Measurements from ENCODE around the gene PNPLA6.
A peak's percentile ranks its signal among the peaks of the same experiment; 100 is the strongest.
"Not testable (repeated sequence)": the region's sequence is repeated elsewhere in the genome, so short reads cannot be mapped to it uniquely, and the experiment has no call there.

PNPLA6 gene

GRCh38 chr19:7535998-7536695 is 630 bp downstream of the PNPLA6 start:
- H3K9me3 ChIP-seq (ENCODE audit: control insufficient read depth in 1 of 2, low read length in 2 of 2): no peaks in the 10 kb centered on the region
- peak overlapping the region; percentile 81 to 89 for H3K4me3 ChIP-seq (ENCODE audit: low read depth in 1 of 2, low read length in 2 of 2)
- H3K36me3 ChIP-seq (ENCODE audit: control insufficient read depth in 1 of 2, insufficient read depth in 2 of 2, low read length in 2 of 2): peaks cover 6 to 22% of the 10 kb centered on the region in 2 donors
- H3K27me3 ChIP-seq (ENCODE audit: low read depth, low read length): no peaks in the 10 kb centered on the region
- peak overlapping the region; percentile 79 for H3K27ac ChIP-seq (ENCODE audit: low read length)
- H3K4me1 ChIP-seq (ENCODE audit: control insufficient read depth in 1 of 2, insufficient read depth in 2 of 2, low read length in 2 of 2): peaks cover 7 to 9% of the 10 kb centered on the region in 2 donors

- peaks cover 20 to 48% of the 10 kb centered on the region in 2 donors for H3K36me3 ChIP-seq (ENCODE audit: control insufficient read depth in 1 of 2, insufficient read depth in 2 of 2, low read length in 2 of 2)
- H3K4me1 ChIP-seq (ENCODE audit: control insufficient read depth in 1 of 2, insufficient read depth in 2 of 2, low read length in 2 of 2); H3K4me3 ChIP-seq (ENCODE audit: low read depth in 1 of 2, low read length in 2 of 2); H3K27me3 ChIP-seq (ENCODE audit: low read depth, low read length); H3K9me3 ChIP-seq (ENCODE audit: control insufficient read depth in 1 of 2, low read length in 2 of 2); H3K27ac ChIP-seq (ENCODE audit: low read length): not testable (repeated sequence)
These were observed 3.5 kb downstream of the PNPLA6 start for GRCh38 chr19:7538990-7539389.

GRCh38 chr19:7539827-7540425 is 4.4 kb downstream of the PNPLA6 start:
- Histone ChIP-seq H3K27ac (ENCODE audit: low read length) (no peak overlapping the region), H3K36me3 (ENCODE audit: control insufficient read depth in 1 of 2, insufficient read depth in 2 of 2, low read length in 2 of 2) (peaks cover 20 to 55% of the 10 kb centered on the region in 2 donors), H3K4me3 (ENCODE audit: low read depth in 1 of 2, low read length in 2 of 2) (no peak overlapping the region), H3K27me3 (ENCODE audit: low read depth, low read length) (no peaks in the 10 kb centered on the region), H3K9me3 (ENCODE audit: control insufficient read depth in 1 of 2, low read length in 2 of 2) (no peaks in the 10 kb centered on the region), H3K4me1 (ENCODE audit: control insufficient read depth in 1 of 2, insufficient read depth in 2 of 2, low read length in 2 of 2) (peaks cover 4 to 9% of the 10 kb centered on the region in 2 donors)

GRCh38 chr19:7540761-7541474 is 5.4 kb downstream of the PNPLA6 start:
- Histone ChIP-seq H3K4me1 (ENCODE audit: control insufficient read depth in 1 of 2, insufficient read depth in 2 of 2, low read length in 2 of 2) (peaks cover 4 to 8% of the 10 kb centered on the region in 2 donors), H3K4me3 (ENCODE audit: low read depth in 1 of 2, low read length in 2 of 2) (no peak overlapping the region), H3K36me3 (ENCODE audit: control insufficient read depth in 1 of 2, insufficient read depth in 2 of 2, low read length in 2 of 2) (peaks cover 20 to 58% of the 10 kb centered on the region in 2 donors)

GRCh38 chr19:7541475-7541824 is 5.9 kb downstream of the PNPLA6 start:
- Histone ChIP-seq H3K27me3 (ENCODE audit: low read depth, low read length) (no peaks in the 10 kb centered on the region), H3K27ac (ENCODE audit: low read length) (no peak overlapping the region), H3K4me3 (ENCODE audit: low read depth in 1 of 2, low read length in 2 of 2) (no peak overlapping the region), H3K36me3 (ENCODE audit: control insufficient read depth in 1 of 2, insufficient read depth in 2 of 2, low read length in 2 of 2) (peaks cover 20 to 58% of the 10 kb centered on the region in 2 donors), H3K4me1 (ENCODE audit: control insufficient read depth in 1 of 2, insufficient read depth in 2 of 2, low read length in 2 of 2) (peaks cover 0 to 3% of the 10 kb centered on the region in 2 donors), H3K9me3 (ENCODE audit: control insufficient read depth in 1 of 2, low read length in 2 of 2) (no peaks in the 10 kb centered on the region)

More at GRCh38 chr19:7540761-7541474, 5.4 kb downstream of the PNPLA6 start:
- no peaks in the 10 kb centered on the region for H3K27me3 ChIP-seq (ENCODE audit: low read depth, low read length)
- H3K9me3 ChIP-seq (ENCODE audit: control insufficient read depth in 1 of 2, low read length in 2 of 2): no peaks in the 10 kb centered on the region
- H3K27ac ChIP-seq (ENCODE audit: low read length): no peak overlapping the region

- H3K4me1 ChIP-seq (ENCODE audit: control insufficient read depth in 1 of 2, insufficient read depth in 2 of 2, low read length in 2 of 2): no peaks in the 10 kb centered on the region
- no peak overlapping the region for H3K27ac ChIP-seq (ENCODE audit: low read length)
- H3K9me3 ChIP-seq (ENCODE audit: control insufficient read depth in 1 of 2, low read length in 2 of 2): no peaks in the 10 kb centered on the region
- H3K36me3 ChIP-seq (ENCODE audit: control insufficient read depth in 1 of 2, insufficient read depth in 2 of 2, low read length in 2 of 2): peaks cover 20 to 58% of the 10 kb centered on the region in 2 donors
- H3K27me3 ChIP-seq (ENCODE audit: low read depth, low read length): no peaks in the 10 kb centered on the region
- no peak overlapping the region for H3K4me3 ChIP-seq (ENCODE audit: low read depth in 1 of 2, low read length in 2 of 2)
These were observed 6.4 kb downstream of the PNPLA6 start for GRCh38 chr19:7541828-7542443.

- Histone ChIP-seq H3K9me3 (ENCODE audit: control insufficient read depth in 1 of 2, low read length in 2 of 2) (no peaks in the 10 kb centered on the region), H3K4me3 (ENCODE audit: low read depth in 1 of 2, low read length in 2 of 2) (no peak overlapping the region), H3K27me3 (ENCODE audit: low read depth, low read length) (no peaks in the 10 kb centered on the region), H3K27ac (ENCODE audit: low read length) (peak overlapping the region; percentile 5), H3K4me1 (ENCODE audit: control insufficient read depth in 1 of 2, insufficient read depth in 2 of 2, low read length in 2 of 2) (no peaks in the 10 kb centered on the region), H3K36me3 (ENCODE audit: control insufficient read depth in 1 of 2, insufficient read depth in 2 of 2, low read length in 2 of 2) (peaks cover 20 to 58% of the 10 kb centered on the region in 2 donors)
These were observed 7.2 kb downstream of the PNPLA6 start for GRCh38 chr19:7542556-7543348.

- Histone ChIP-seq H3K27me3 (ENCODE audit: low read depth, low read length) (no peaks in the 10 kb centered on the region), H3K27ac (ENCODE audit: low read length) (no peak overlapping the region), H3K36me3 (ENCODE audit: control insufficient read depth in 1 of 2, insufficient read depth in 2 of 2, low read length in 2 of 2) (peaks cover 20 to 52% of the 10 kb centered on the region in 2 donors), H3K4me1 (ENCODE audit: control insufficient read depth in 1 of 2, insufficient read depth in 2 of 2, low read length in 2 of 2) (no peaks in the 10 kb centered on the region), H3K4me3 (ENCODE audit: low read depth in 1 of 2, low read length in 2 of 2) (no peak overlapping the region), H3K9me3 (ENCODE audit: control insufficient read depth in 1 of 2, low read length in 2 of 2) (no peaks in the 10 kb centered on the region)
These were observed 9.1 kb downstream of the PNPLA6 start for GRCh38 chr19:7544626-7545025.

- H3K36me3 ChIP-seq (ENCODE audit: control insufficient read depth in 1 of 2, insufficient read depth in 2 of 2, low read length in 2 of 2): peaks cover 16 to 53% of the 10 kb centered on the region in 2 donors
- H3K4me3 ChIP-seq (ENCODE audit: low read depth in 1 of 2, low read length in 2 of 2): no peak overlapping the region
- no peaks in the 10 kb centered on the region for H3K4me1 ChIP-seq (ENCODE audit: control insufficient read depth in 1 of 2, insufficient read depth in 2 of 2, low read length in 2 of 2)
- no peaks in the 10 kb centered on the region for H3K9me3 ChIP-seq (ENCODE audit: control insufficient read depth in 1 of 2, low read length in 2 of 2)
- no peak overlapping the region for H3K27ac ChIP-seq (ENCODE audit: low read length)
- H3K27me3 ChIP-seq (ENCODE audit: low read depth, low read length): no peaks in the 10 kb centered on the region
These were observed 9.8 kb downstream of the PNPLA6 start for GRCh38 chr19:7545300-7545699.

GRCh38 chr19:7545904-7546303 is 10.4 kb downstream of the PNPLA6 start:
- Histone ChIP-seq H3K27ac (ENCODE audit: low read length) (no peak overlapping the region), H3K9me3 (ENCODE audit: control insufficient read depth in 1 of 2, low read length in 2 of 2) (no peaks in the 10 kb centered on the region), H3K36me3 (ENCODE audit: control insufficient read depth in 1 of 2, insufficient read depth in 2 of 2, low read length in 2 of 2) (peaks cover 14 to 50% of the 10 kb centered on the region in 2 donors), H3K4me1 (ENCODE audit: control insufficient read depth in 1 of 2, insufficient read depth in 2 of 2, low read length in 2 of 2) (no peaks in the 10 kb centered on the region), H3K27me3 (ENCODE audit: low read depth, low read length) (no peaks in the 10 kb centered on the region), H3K4me3 (ENCODE audit: low read depth in 1 of 2, low read length in 2 of 2) (no peak overlapping the region)
